HG03460 (cell line): ENCODE results near the gene RFC1.
"Not testable (repeated sequence)": the region's sequence is repeated elsewhere in the genome, so short reads cannot be mapped to it uniquely, and the experiment has no call there.

Experiments used
- ATAC-seq: cut with Tn5 transposase; IDR thresholded peaks from one replicate; pipeline ENCODE4 v1.9.1; 2021; ENCODE audit not compliant: unreplicated experiment

RFC1 gene, protein sequence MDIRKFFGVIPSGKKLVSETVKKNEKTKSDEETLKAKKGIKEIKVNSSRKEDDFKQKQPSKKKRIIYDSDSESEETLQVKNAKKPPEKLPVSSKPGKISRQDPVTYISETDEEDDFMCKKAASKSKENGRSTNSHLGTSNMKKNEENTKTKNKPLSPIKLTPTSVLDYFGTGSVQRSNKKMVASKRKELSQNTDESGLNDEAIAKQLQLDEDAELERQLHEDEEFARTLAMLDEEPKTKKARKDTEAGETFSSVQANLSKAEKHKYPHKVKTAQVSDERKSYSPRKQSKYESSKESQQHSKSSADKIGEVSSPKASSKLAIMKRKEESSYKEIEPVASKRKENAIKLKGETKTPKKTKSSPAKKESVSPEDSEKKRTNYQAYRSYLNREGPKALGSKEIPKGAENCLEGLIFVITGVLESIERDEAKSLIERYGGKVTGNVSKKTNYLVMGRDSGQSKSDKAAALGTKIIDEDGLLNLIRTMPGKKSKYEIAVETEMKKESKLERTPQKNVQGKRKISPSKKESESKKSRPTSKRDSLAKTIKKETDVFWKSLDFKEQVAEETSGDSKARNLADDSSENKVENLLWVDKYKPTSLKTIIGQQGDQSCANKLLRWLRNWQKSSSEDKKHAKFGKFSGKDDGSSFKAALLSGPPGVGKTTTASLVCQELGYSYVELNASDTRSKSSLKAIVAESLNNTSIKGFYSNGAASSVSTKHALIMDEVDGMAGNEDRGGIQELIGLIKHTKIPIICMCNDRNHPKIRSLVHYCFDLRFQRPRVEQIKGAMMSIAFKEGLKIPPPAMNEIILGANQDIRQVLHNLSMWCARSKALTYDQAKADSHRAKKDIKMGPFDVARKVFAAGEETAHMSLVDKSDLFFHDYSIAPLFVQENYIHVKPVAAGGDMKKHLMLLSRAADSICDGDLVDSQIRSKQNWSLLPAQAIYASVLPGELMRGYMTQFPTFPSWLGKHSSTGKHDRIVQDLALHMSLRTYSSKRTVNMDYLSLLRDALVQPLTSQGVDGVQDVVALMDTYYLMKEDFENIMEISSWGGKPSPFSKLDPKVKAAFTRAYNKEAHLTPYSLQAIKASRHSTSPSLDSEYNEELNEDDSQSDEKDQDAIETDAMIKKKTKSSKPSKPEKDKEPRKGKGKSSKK

DNA sequence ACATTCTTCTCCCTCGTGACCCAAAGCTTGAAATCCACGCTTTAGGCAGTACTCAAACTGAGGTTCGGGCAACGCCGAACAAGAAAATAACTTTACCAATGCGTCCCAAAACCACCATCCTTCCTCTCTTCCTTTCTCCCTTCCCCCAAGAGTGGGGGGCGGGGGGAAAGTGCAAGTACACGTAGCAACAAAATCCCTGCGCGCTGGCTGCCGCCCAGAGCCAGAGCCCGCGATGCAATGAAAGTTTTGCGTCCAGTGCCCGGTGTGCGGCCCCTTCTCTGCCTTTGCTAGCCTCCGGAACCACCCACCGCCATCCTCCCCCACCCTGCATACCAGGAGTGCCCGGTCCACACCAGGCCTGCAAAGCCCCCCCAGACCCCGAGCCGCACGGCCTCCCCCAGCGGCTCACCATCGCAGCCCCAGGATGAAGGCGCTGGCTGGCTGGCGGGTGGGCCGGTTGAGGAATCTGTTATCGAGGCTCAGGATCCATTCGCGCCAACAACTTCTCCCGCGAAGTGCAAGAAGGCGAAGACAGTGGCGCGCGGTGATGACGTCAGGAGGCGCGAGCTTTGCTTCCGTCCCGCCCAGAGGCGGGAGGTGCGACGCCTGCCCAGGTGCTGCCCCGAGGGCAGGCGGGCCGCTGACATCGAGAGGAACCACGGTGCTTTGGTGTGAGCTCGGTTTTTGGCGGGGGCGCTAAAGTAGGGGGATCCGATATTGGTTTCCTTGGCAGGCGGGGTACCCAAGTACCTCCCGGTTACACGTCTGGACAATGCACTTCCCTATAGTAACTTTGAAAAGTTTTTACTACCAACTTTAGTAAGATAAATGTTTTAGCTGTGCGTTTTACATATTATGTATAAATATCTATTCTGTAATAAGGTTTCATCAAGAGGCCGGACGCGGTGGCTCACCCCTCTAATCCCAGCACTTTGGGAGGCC lies at the start of gene RFC1:
Gene RFC1, minus strand, starts transcription at position 533 of the 942 bp plus-strand sequence. Its CDS starts 121 bp downstream, at position 412.
- peak; percentile 82 for ATAC-seq

DNA sequence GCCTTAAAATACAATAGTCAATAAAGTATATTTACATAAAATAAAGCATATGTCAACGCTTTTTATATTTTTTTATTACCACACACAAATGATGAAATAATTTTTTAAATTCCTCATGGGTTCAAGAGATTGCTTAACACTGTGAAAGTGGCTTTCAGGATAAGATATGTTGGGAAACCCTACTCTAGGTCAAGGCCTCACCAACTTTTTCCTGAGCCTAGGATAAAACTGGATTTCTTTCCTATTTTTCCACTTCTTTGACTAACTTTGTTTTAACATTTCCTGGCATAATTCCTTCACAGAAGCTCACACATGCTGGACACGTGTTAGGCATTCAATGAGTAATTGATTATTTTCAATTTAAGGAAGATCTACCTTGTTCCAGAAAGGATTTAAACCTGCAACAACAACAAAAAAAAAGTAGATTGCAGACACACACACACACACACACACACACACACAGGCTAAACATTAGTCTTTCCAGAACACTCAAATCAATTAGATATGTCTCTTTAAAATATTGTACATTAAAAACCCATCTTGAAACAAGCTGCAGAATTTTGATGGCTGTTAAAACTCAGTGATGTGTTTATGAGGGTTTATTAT lies 49.6 kb upstream of the RFC1 start:
- ATAC-seq: no peak

DNA sequence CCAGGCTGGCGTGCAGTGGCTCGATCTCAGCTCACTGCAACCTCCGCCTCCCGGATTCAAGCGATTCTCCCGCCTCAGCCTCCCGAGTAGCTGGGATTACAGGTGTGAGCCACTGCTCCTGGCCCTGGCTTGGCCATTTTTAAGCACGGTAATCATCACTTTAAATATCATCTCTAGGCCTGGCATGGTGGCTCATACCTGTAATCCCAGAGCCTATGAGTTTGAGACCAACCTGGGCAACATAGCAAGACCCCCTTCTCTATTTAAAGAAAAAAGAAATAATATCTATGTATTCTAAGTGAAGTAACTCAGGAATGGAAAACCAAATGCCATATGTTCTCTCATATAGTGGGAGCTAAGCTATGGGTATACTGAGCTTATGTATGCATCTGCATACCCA lies 45.4 kb upstream of the RFC1 start:
- not testable (repeated sequence) for ATAC-seq

DNA sequence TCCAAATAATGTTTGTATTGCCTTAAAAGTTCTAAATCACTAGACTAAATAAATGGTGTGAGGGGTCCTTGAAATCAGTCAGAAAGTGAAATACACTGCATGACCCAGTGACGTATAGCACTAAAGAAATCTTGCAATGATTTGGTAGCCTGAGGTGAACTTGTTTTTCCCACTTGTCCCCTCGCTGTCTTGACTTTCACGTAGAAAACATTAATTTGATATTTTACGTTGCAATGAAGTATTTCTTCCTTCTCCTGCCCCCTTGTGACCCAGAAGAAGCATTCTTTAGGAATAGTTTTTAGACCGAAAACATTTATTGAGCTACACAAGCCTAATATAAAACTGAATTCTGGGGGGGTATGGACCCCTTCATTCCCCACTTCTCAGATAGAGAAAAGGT lies 44.3 kb upstream of the RFC1 start:
- no peak for ATAC-seq

DNA sequence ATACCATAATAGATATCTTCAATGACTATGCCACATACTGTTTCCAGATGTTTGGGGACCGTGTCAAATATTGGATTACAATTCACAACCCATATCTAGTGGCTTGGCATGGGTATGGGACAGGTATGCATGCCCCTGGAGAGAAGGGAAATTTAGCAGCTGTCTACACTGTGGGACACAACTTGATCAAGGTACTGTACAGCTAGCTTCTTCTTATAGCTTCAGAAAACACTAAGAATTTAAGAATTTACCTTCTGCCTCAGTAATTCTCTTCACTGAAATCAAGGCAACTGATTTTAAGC lies 41.4 kb upstream of the RFC1 start:
- ATAC-seq: no peak

DNA sequence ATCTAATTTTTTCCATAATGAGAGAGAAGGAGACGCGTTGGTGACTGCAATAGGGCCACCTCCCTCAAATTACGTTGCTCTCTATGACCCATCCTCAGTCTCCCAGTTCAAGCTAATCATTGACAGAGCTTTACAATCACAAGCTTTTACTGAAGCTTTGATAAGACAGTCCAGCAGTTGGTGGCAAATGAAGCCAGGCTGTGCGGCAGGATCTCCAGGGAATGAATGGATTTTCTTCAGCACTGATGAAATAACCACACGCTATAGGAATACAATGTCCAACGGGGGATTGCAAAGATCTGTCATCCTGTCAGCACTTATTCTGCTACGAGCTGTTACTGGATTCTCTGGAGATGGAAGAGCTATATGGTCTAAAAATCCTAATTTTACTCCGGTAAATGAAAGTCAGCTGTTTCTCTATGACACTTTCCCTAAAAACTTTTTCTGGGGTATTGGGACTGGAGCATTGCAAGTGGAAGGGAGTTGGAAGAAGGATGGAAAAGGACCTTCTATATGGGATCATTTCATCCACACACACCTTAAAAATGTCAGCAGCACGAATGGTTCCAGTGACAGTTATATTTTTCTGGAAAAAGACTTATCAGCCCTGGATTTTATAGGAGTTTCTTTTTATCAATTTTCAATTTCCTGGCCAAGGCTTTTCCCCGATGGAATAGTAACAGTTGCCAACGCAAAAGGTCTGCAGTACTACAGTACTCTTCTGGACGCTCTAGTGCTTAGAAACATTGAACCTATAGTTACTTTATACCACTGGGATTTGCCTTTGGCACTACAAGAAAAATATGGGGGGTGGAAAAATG lies 40.8 kb upstream of the RFC1 start, which contains the start of gene KLB:
Gene KLB, plus strand, starts transcription at position 168 of the 821 bp plus-strand sequence. Its CDS starts 20 bp downstream, at position 188.
- ATAC-seq: no peak

DNA sequence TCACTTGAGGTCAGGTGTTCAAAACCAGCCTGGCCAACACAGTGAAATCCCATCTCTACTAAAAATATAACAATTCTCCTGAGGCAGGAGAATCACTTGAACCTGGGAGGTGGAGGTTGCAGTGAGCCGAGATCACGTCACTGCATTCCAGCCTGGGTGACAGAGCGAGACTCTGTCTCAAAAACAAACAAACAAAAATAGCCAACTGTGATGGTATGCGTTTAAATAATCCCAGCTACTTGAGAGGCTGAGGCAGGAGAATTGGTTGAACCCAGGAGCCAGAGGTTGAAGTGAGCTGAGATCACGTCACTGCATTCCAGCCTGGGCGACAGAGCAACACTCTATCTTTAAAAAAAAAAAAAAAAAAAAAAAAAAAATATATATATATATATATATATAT lies 35.5 kb upstream of the RFC1 start:
- not testable (repeated sequence) for ATAC-seq

DNA sequence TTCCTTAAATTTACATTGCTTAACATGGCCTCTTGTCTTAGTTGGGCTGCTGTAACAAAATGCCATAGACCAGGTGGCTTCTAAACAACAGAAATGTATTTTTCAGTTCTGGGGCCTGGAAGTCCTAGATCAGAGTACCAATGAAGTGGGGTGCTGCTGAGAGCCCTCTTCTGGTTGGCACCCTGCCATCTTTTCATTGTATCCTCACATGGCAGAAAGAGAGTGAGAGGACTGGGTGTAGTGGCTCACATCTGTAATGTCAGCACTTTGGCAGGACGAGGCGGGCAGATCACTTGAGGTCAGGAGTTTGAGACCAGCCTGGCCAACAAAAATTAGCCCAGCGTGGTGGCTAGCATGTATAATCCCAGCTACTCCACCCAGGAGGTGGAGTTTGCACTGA lies 28.5 kb upstream of the RFC1 start:
- no peak for ATAC-seq

DNA sequence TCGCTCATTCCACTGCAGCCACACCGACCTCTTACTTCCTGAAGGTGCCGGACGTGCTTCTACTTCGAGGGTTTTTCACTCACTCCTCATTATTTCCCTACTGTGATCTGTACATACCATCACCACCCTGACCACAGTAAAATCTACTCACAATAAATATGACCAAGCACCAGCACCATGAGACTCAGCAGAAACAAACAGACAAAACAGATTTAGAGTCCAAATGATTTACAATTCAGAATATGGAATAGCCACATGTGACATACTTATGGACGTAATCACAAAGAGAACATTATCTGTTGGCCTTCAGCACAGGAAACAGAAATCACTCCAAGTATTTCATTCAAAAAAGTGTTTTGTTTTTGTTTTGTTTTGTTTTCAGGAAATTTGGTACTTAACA lies 24.4 kb upstream of the RFC1 start:
- no peak for ATAC-seq

DNA sequence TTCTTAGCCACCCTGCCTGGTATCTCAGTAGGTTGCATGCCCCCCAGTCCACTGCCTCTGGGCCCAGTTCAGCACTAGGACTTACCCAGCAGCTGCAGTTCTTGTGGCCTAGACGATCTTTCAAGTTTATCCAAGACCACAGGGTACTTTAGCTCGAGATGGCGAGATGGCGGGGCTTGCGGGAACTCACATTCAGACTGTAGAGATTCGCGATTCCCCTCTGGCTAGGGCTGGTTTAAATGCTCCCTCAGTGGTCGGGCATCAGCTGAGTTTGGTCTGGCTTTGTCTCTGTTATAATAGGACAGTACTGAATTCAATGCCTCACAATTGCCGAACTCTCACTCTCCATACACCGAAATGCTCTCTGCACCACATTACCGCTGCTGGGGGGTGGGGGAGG lies 18.4 kb upstream of the RFC1 start:
- ATAC-seq: no peak

DNA sequence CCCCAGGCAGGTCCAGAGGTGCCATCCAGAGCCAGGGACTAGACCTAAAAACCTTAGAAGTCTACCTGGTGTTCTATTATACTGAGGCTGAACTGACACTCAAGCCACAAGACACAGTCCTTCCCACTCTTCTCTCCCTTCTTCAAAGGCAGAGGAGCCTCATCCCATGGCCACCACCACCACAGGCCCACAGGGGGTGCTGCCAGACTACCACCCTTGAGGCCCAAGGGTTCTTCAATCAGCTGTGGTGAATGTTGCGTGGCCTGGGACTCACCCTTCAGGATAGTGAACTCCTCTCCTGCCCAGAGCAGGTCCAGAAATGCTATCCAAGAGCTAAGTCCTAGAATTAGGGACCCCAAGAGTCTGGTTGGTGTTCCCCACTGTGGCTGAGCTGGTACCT lies 17.5 kb upstream of the RFC1 start:
- ATAC-seq: no peak

DNA sequence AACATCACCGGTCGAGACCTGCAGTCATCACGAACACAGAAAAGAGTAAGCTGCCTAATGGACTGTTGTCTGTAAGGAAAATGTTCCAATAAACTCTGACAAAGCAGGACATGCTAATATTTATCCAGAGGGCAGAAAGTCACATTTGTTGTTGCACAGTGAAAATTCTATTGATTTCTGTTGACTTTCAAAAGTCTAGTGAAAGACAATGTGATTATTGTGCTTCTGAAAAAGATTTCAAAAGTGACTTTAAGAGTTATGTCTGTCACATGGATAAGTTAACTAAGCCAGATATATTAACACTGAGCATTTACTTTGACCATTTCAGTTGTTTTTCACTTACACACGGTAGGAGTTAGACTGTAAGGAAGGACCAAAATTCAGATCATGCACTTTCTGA lies 9.3 kb upstream of the RFC1 start:
- no peak for ATAC-seq

DNA sequence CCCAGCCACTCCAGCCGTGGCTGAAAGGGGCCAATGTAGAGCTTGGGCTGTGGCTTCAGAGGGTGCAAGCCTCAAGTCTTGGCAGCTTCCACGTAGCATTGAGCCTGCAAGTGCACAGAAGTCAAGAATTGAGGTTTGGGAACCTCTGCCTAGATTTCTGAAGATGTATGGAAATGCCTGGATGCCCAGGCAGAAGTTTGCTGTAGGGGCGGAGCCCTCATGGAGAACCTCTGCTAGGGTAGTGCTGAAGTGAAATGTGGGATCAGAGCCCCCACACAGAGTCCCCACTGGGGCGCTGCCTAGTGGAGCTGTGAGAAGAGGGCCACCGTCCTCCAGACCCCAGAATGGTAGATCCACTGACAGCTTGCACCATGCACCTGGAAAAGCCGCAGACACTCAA lies 5.0 kb upstream of the RFC1 start:
- not testable (repeated sequence) for ATAC-seq

DNA sequence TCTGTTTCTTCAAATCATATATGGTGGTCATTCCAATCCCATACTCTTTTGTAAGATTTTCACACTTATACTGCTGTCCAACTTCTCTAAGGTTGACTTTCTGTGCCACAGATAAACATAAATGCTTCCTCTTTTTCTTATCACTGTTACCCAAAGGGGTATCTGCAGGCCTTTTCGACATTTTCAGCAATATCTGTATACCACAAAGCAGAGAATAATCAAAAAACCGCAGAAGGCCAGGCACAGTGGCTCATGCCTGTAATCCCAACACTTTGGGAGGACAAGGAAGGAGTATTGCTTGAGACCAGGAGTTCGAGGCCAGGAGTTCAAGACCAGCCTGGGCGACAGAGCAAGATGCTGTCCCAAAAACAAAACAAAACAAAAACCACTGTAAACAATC lies 3.1 kb upstream of the RFC1 start:
- ATAC-seq: no peak

DNA sequence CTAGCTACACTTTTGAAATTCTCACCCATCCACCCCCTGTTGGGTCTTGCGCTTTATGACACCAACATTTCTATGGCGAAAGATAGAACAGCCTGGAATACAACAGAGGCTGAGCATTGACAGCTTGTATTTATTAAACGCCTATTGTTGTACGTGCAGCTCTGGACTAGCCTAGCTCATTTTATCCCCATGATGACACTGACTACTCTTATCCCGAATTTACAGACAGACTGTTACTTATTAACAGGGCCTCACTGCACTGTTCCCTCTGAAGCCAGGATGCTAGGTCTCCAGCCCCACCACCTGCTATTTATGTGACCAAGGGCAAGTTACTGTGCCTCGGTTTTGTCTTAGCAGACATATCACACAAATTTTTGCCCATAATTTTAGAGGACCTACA lies 1.0 kb upstream of the RFC1 start:
- ATAC-seq: no peak

DNA sequence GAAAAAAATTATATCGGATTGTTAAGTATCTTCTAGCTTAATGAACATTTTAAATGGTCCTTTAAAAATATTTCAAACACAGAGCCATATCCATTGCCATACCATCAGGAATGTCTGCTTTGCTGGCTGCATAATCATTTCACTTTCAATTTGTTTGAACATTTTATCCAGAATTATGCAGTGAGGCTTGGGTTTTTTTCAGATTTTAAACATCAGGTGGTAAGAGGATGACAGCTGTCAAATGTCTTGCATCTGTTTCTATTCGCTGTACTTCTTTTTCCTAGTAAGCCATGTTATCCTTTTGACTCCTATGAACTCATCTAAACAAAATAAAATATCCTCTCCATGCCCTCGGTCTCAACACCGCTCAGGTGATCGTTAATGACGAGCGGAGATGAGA lies 802 bp downstream of the RFC1 start:
- ATAC-seq: no peak

DNA sequence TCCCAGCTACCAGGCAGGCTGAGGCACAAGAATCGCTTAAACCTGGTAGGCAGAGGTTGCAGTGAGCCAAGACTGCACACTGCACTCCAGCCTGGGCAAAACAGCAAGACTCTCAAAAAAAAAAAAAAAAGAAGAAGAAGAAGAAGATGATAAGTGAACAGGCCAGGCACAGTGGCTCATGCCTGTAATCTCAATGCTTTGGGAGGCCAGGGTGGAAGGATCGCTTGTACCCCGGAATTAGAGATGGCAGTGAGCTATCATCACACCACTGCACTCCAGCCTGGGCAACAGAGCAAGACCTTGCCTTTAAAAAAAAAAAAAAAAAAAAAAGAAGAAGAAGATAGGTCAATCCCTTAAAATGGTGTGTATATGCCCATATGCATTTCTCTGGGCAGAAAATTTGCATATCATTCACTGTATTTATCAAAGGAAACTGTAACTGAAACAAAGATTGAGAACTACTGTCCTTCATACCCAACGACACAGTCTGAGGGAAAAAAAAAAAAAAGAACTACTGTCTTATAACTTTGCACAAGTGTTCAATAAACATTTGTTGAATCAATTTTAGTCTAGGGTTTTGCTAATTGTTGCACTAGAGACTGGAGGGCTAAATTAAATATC lies 2.3 kb downstream of the RFC1 start:
- no peak for ATAC-seq

DNA sequence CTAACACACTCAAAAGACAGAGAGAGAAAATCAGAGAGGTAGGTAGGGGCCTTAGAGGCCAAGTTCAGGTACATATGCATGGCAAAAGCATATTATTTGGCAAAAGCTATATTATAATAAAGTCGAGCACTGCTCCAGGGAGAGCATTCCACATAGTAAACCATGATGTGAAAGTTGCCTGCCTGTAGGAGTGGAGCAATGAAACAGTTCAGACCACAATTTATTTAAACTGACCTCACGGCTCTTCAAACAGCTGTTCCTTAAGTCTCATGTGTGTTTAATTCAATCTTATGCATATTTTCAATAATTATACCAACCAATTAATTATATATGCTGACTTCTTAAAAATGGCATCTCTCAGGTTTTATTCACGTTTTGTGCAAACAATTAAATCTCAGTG lies 3.3 kb downstream of the RFC1 start:
- ATAC-seq: no peak

DNA sequence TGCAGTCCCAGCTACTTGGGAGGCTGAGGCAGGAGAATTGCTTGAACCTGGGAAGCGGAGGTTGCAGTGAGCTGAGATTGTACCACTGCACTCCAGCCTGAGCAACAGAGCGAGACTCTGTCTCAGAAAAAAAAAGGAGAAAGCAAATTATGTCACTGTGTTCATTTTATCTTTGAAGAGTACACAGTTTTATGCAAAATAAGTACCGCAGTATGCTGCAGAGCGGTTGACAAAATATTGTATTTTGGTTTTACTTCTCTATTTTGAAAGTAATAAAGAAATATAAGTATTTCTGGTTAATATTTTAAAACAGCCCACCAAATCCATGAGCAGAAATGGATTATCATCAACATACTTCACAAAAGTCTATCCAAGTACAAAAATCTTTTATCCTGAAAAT lies 5.6 kb downstream of the RFC1 start:
- peak; percentile 43 for ATAC-seq
